Left ventricle myocardium inferior (tissue), 1 donor: ENCODE results near the gene LARGE1. TPM values are rescaled to one million over a fixed set of nuclear protein-coding genes. Genes with fewer than 3 reads are reported as not detected.

Experiments used
- DNase-seq: peaks from one replicate; pipeline ENCODE4 v3.0.0-alpha.2; 2020
- H3K27ac ChIP-seq: fragments of 200-600 bp; replicated peaks from 2 replicates; pipeline ENCODE4 v1.8.0; 2021
- H3K27me3 ChIP-seq: fragments of 200-600 bp; 2 replicates; pipeline ENCODE4 v1.8.0; 2021; ENCODE audit warnings: low read depth
- H3K36me3 ChIP-seq: fragments of 200-600 bp; 2 replicates; pipeline ENCODE4 v1.8.0; 2021
- H3K4me1 ChIP-seq: fragments of 200-600 bp; 2 replicates; pipeline ENCODE4 v1.8.0; 2021
- H3K4me3 ChIP-seq: fragments of 200-600 bp; 2 replicates; pipeline ENCODE4 v1.8.0; 2021; ENCODE audit warnings: mild to moderate bottlenecking, moderate library complexity
- H3K9me3 ChIP-seq: fragments of 200-600 bp; replicated peaks from 2 replicates; pipeline ENCODE4 v1.8.0; 2021
- CTCF ChIP-seq: fragments of 200-600 bp; IDR thresholded peaks from 2 replicates; pipeline ENCODE4 v1.8.0; 2021; ENCODE audit warnings: antibody characterized with exemption, mild to moderate bottlenecking, borderline replicate concordance
- intact Hi-C: fragments of 100-400 bp; cut with micrococcal nuclease; formaldehyde crosslinking; loops from one replicate; pipeline ENCODE4 v1.11.0; 2022
- total RNA-seq: library from RNA; stranded (reverse); fragmentation: NEBNext Ultra II Directional; extraction: Animal tissue kit (Norgen Biotek cat#: 25700); gene quantifications from one replicate; pipeline ENCODE4 v1.2.1, GENCODE V29; 2021
- donor health status: DM: no; HTN: yes; CAD: no; lungs with severe emphysema.

LARGE1 gene
- total RNA-seq, 1 donor from 2014 or later = 117 TPM

- Histone ChIP-seq H3K27ac (no peak overlapping the region), H3K36me3 (no peaks in the 10 kb centered on the region), H3K4me1 (no peaks in the 10 kb centered on the region), H3K4me3 (no peak overlapping the region), H3K9me3 (no peaks in the 10 kb centered on the region), H3K27me3 (no peaks in the 10 kb centered on the region)
- no peak for TF ChIP-seq CTCF
- intact Hi-C loops = no loop called here
- DNase-seq = no peak
Measured at GRCh38 chr22:33591946-33592345, 328.3 kb downstream of the LARGE1 start.

GRCh38 chr22:33589297-33589696, 331.0 kb downstream of the LARGE1 start:
- no peak overlapping the region for H3K27ac ChIP-seq
- no peak overlapping the region for H3K4me3 ChIP-seq
- TF ChIP-seq CTCF = no peak
- intact Hi-C loops = no loop called here
- no peaks in the 10 kb centered on the region for H3K9me3 ChIP-seq
- DNase-seq = no peak
- no peaks in the 10 kb centered on the region for H3K36me3 ChIP-seq
- no peaks in the 10 kb centered on the region for H3K4me1 ChIP-seq
- H3K27me3 ChIP-seq = no peaks in the 10 kb centered on the region

DNA sequence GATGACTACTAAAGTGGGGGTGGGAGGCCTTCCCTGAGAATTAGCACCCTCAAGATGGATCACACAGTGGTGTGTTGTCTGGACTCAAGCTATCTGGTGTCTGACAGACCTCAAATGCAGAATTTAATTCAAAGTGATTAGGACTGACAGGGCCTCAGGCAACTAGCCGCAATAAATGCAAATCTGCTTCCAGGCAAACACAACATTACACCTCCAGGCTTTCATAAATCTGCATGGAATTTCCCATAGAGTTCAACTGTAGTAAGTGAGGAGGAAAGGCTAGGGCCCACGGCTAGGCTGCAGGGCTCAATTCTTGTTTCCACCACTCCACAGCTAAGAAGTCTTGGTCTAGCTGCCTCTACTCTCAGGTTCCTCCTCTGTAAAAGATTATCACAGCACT, 331.4 kb downstream of the LARGE1 start:
- intact Hi-C loops = no loop called here
- peaks cover 1% of the 10 kb centered on the region for H3K4me1 ChIP-seq
- H3K9me3 ChIP-seq = no peaks in the 10 kb centered on the region
- TF ChIP-seq CTCF = no peak
- no peak for DNase-seq
- no peak overlapping the region for H3K27ac ChIP-seq
- H3K36me3 ChIP-seq = no peaks in the 10 kb centered on the region
- H3K27me3 ChIP-seq = no peaks in the 10 kb centered on the region
- no peak overlapping the region for H3K4me3 ChIP-seq

DNA sequence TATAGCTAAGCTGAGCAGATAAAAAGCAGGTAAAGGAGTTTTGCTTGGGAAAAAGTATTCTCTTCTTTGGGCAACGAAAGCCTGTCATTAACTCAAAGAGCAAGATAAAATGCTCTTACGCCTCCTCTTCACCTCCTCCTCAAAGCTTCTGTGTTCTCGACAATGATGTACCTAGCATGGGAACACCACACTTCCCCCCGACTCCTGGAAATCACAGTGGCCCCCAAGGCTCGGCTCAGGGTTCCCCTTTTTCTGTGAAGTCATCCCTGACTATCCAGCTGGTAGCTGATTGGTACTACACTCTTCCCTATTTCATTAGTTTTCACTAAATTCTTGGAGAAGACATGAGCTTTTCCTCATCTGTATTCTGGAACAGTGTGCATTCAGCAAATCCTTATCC, 336.1 kb downstream of the LARGE1 start:
- no peak for TF ChIP-seq CTCF
- no peak overlapping the region for H3K4me3 ChIP-seq
- no peaks in the 10 kb centered on the region for H3K36me3 ChIP-seq
- H3K9me3 ChIP-seq = no peaks in the 10 kb centered on the region
- no peaks in the 10 kb centered on the region for H3K27me3 ChIP-seq
- no peak for DNase-seq
- H3K27ac ChIP-seq = no peak overlapping the region
- H3K4me1 ChIP-seq = peaks cover 18% of the 10 kb centered on the region
- intact Hi-C loops = no loop called here

DNA sequence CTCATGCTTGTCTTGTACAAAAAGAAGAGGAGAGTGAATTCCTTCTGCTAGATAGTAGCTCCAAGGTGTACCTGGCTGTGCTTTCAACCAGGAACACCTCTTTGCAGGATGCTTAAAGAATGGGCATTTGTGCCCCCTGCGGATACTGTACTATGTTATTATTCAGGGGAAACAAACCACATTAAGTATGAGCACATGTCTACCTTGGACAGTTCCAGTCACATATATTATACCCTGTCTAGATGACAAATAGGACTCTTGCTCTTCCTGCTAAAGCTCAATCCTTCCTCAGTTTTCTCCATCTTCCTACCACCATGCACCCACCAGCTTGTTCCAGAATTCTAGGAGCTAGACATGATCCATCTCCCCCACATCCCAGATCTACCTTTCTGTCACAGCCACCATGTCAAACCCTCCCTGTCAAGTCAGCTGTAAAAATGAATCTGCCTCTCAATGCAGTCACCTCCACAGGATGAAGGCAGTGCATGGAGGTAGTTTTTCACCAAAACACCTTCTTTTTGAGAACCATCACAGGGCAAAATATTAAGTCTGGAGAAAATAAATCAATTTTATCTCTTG, 337.4 kb downstream of the LARGE1 start:
- DNase-seq = no peak
- Histone ChIP-seq H3K4me1 (peaks cover 30% of the 10 kb centered on the region), H3K4me3 (no peak overlapping the region), H3K27me3 (no peaks in the 10 kb centered on the region), H3K36me3 (no peaks in the 10 kb centered on the region), H3K9me3 (no peaks in the 10 kb centered on the region), H3K27ac (no peak overlapping the region)
- intact Hi-C loops = no loop called here
- no peak for TF ChIP-seq CTCF
